Thyroid gland (tissue), 4 donors: ENCODE data around the gene WIPF1.

Source experiments
- POLR2A ChIP-seq, 2 donors: fragments of 450-650 bp; IDR thresholded peaks; one replicate each; pipeline ENCODE4 v1.6.1; 2017; ENCODE audit warnings: antibody characterized with exemption in 2 of 2, mild to moderate bottlenecking in 2 of 2, moderate library complexity in 1 of 2
- TF ChIP-seq, protein P1 (sequence below), 6 experiments: fragments of 200-600 bp in 3 of 6; fragments of 450-650 bp in 3 of 6; sonication (generic) in 3 of 6; IDR thresholded peaks; one replicate each; pipeline ENCODE4 v1.5.1; 2016 to 2019; ENCODE audit warnings: antibody characterized with exemption in 6 of 6, mild to moderate bottlenecking in 2 of 6, inconsistent platforms in 1 of 6, moderate library complexity in 1 of 6

DNA sequence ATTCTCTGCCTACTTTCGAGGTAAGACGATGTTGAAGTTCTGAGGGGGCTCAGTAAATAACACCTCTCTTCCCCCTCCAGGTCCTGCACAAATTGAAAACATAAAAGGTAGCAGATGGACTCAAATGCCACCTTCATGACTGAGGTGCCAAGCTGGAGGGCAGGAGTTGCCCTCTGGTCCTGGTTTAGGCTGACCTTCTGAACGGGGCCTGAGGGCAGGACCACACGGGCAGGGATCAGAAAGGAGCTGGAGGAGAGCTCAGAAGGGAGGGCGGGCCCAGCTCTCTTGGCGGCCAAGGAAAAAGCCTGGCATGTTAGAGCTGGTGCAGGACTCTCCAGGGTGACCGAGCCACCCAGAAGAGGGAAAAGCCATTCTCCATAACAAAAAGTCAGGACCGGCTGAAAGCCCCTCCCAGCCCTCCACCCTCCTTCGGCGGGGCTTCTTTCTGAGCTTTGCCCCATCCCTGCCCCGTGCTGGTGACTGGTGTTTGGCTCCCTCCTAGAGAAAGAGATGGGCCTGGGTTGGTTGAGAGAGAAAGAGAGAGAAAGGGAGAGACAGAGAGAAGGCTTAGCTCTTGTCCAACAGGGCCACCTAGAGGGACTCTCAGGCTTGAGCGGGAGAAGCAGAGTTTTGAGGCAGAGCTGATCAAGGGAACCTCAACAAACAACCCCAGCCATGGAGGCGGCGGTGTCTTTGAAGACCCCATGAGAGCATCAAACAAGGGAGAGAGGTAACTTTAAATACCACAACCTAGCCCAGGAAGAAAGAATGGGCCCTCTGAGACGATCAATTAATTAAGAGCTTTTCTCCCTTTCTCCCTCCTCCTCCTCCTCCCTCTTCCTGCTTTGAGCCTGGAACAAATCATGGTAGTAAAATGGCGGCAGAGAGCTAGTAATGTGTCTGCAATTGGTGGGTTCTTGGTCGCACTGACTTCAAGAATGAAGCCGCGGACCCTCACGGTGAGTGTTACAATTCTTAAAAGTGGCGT, 50.8 kb downstream of the WIPF1 start:
- TF ChIP-seq, protein P1, sequence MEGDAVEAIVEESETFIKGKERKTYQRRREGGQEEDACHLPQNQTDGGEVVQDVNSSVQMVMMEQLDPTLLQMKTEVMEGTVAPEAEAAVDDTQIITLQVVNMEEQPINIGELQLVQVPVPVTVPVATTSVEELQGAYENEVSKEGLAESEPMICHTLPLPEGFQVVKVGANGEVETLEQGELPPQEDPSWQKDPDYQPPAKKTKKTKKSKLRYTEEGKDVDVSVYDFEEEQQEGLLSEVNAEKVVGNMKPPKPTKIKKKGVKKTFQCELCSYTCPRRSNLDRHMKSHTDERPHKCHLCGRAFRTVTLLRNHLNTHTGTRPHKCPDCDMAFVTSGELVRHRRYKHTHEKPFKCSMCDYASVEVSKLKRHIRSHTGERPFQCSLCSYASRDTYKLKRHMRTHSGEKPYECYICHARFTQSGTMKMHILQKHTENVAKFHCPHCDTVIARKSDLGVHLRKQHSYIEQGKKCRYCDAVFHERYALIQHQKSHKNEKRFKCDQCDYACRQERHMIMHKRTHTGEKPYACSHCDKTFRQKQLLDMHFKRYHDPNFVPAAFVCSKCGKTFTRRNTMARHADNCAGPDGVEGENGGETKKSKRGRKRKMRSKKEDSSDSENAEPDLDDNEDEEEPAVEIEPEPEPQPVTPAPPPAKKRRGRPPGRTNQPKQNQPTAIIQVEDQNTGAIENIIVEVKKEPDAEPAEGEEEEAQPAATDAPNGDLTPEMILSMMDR (IDR thresholded peaks at IDR 0.05): peak in 3 of 6 experiments; percentile 26 to 54 (median 45)
- TF ChIP-seq POLR2A (IDR thresholded peaks at IDR 0.05): no peak
